CD4-positive, alpha-beta T cell treated with Interleukin-17A for 4 hours (primary cell): Measurements from ENCODE around the gene NEAT1.
"Not testable (repeated sequence)": the region's sequence is repeated elsewhere in the genome, so short reads cannot be mapped to it uniquely, and the experiment has no call there.

Experiments
- DNase-seq: peaks from one replicate; pipeline ENCODE4 v3.0.0-alpha.2; 2020; ENCODE audit warnings: mixed read lengths

NEAT1 gene

GRCh38 chr11:65454696-65455456, 32.3 kb downstream of the NEAT1 start:
- DNase-seq, result peak; percentile 84

DNA sequence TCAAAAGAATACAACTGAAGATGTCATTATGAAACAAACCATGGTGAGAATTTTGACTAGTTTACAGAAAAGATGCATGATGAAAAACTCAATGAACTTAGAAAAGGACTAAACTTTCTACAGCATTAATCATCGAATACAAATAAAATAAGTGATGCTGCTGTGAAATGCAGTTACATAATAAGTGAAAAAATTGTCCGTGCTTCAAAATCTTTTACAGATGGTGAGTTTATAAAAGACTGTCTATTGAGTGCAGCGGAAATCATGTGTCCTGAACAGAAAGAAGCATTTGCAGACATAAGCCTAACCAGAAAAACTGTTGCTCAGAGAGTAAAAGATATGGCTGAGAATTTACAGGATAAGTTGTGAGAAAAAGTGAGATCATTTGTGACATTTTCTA, 33.8 kb downstream of the NEAT1 start:
- no peak for DNase-seq

DNA sequence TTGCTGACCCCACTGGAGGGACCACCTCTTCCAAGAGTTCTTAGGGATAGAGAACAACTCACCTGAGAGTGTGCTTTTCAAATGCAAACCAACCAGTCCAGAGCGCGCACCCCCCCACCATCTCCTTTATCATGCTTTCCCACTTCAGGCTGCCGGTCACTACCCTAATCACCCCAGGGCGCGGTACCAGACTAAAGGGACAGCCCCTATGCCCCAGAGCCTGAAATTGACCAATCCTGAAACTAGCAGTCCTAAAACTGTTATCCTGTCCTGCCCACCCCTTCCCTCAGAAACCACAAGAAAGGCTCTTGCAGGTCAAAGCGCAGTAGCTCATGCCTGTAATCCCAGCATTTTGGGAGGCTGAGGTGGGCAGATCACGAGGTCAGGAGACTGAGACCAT, 37.0 kb downstream of the NEAT1 start:
- DNase-seq, result no peak

GRCh38 chr11:65465471-65465870, 42.9 kb downstream of the NEAT1 start:
- not testable (repeated sequence) for DNase-seq

GRCh38 chr11:65467306-65467705, 44.7 kb downstream of the NEAT1 start:
- DNase-seq, result not testable (repeated sequence)

DNA sequence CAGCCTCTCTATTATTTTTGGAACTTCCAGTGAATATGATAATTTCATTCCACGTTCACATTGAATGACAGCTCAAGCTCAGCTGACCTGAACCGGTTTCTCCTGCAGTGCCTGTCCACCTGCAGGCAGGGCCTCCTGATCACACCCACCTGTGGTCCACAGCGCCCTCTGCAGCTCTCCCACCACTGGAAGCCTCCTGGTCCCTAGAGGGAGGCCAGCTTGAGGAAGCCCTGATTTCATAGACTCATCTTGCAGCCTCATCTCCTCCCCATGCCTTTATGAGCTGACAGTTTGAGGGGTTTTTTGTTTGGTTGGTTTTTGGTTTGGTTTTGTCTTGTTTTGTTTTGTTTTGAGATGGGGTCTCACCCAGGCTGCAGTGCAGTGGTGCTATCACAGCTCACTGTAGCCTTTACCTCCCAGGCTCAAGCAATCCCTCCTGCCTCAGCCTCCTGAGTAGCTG, 46.3 kb downstream of the NEAT1 start:
- peak; percentile 79 for DNase-seq

DNA sequence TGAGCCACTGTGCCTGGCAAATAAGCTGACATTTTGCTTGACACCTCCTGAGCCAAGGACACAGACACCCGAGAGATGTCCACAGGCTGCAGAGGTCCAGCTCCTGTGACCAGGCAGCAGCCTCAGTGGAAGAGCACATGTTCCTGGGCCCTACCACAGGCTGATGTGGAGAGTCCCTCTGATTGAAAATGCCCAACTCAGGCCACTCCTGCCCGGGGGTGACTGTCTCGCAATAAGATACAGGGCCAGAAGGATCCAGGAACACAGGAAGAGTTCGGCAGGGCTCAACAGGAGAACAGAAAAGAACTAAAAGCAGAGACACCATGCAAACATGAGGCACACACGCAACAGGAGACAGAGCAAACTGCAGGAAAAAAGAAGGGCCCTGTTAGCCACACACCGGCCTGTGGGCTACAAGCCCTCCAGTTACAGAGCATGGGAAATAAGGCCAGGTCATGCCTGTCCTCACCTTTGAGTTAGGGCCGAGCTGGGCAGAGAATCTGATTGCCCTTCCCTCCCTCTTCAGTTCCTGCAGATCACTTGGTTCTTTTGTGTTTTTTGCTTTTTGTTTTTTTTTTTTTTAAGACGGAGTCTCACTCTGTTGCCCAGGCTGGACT, 47.9 kb downstream of the NEAT1 start:
- no peak for DNase-seq

DNA sequence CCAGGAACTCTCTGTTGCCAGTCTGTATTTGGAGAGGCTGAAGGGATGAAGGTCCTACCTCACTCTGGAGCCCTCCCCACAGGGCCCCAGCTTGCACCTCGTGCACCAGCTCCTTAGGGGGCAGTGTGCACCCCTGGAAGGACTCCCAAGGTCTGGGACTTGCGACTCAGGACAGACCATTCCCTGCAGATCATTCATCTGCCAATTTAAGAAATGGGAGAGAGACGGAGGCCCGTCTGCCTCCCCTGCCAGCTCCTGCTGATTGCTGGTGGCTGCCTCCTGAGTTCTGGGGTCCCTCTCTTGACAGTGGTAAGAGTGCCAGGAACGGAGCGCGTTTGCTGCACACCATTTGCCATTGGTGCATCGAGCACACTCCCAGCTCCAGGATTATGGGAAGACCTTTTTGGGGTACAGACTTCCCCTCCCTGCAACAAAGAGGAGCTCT, 48.9 kb downstream of the NEAT1 start:
- DNase-seq, result peak; percentile 32

DNA sequence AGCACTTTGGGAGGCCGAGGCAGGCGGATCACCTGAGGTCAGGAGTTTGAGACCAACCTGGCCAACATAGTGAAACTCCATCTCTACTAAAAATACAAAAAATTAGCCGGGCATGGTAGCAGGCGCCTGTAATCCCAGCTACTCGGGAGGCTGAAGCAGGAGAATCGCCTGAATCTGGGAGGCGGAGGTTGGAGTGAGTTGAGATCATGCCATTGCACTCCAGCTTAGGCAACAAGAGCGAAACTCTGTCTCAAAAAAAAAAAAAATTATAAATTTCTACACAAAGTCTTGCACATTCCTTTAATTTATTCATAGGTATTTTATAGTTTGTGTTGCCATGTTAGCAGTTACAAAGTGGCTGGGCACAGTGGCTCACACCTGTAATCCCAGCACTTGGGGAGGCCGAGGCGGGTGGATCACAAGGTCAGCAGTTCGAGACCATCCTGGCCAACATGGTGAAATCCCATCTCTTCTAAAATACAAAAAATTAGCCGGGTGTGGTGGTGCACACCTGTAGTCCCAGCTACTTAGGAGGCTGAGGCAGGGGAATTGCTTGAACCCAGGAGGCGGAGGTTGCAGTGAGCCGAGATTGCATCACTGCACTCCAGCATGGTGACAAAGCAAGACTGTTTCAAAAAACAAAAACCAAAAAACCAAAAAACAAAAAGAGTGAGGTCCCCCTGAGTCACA, 50.1 kb downstream of the NEAT1 start:
- not testable (repeated sequence) for DNase-seq

DNA sequence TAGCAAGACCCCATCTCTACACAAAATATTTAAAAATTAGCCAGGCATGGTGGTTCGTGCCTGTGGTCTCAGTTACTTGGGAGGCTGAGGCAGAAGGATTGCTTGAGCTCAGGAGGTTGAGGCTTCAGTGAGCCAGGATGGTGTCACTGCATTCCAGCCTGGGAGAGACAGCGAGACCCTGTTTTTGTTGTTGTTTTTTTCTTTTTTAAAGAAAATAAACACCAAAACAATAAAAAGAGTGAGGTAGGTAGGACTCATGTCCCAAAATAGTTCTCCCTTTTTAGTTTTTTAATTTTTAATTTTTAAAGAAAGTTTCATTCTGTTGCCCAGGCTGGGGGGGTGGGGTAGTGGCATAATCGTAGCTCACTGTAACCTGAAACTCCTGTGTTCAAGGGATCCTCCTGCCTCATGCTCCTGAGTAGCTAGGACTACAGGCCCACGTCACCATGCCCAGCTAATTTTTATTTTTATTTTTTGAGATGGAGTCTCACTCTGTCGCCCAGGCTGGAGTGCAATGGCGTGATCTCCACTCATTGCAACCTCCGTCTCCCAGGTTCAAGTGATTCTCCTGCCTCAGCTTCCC, 50.8 kb downstream of the NEAT1 start:
- no peak for DNase-seq

DNA sequence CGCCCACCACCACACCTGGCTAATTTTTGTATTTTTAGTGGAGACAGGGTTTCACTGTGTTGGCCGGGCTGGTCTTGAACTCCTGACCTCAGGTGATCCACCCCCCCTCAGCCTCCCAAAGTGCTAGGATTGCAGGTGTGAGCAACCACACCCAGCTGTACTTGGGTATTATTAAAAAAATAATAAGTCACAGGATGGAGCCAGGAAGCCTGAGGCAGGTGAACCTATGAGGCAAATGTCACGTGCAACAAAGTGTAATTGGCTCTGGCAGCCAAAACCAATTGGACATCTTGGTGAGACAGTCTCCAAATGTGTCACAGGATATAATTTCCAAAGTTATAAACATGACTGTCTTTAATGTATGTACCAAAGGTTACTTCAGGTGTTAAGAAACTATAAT, 52.3 kb downstream of the NEAT1 start:
- DNase-seq, result no peak

DNA sequence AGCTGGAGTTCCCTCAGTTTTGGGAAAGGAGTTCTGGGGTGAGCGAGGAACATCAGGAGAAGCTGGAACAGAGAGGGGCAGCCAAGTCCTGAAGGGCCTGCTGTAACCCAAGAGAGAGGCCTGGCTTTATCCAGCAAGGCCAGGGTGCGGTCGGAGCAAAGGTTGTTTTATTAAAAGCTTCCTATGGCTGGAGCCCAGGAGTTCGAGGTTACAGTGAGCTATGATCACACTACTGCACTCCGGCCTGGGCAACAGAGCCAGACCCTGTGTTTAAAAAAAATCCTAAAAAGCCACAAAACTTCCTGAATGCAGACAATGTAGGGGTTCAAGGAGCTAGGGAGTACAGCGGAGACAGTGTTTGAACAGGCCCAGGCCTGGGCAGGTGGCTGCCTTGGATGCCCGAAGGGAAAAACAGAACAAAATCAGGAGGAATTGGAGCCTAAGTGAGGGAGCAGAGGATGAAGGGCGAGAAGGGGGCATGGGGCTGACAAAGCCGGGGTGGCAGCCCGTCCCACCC, 54.1 kb downstream of the NEAT1 start:
- DNase-seq, result no peak

DNA sequence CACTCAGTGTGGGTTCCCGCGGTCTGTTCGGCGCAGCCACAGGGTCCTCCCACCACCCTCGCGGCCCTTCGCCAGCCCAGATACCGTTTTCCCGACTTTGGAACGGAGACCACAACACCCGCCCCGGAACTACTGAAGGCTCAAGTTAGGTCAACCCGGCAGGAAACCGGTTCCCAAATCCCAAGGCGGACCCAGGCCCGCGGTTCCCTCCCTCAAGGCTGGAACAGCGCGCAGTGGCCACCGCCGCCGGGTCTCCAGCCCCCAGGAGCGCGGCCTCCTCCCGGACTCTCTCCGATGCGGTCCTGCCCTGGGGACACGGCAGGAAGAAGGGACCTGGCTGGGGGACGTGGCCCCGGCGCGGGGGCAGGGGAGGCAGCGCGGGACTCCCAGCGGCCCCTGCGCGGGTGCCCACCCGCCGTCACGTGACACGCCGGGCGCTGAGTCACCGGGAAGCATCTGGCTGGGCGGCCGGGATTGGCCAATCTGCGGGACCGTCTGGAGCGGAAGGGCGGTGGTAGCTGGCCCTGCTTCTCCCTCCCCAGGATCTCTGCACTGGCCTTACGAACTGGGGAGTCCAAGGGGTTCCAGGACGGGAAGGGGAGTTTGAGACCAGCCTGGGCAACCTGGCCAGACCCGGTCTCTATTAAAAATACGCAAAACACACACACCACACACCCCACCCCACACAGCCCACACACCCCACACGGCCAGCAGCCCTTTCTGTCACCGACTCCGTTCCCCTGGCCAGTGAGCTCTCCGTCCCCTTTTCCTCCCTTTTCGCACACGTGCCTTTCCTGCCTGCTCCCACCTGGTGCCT, 54.8 kb downstream of the NEAT1 start:
- peak; percentile 95 for DNase-seq

- no peak for DNase-seq
Measured at GRCh38 chr11:65478388-65479183, 56.0 kb downstream of the NEAT1 start.

GRCh38 chr11:65479184-65480145, 56.9 kb downstream of the NEAT1 start:
- DNase-seq, result no peak

GRCh38 chr11:65482306-65482850, 59.8 kb downstream of the NEAT1 start:
- no peak for DNase-seq

GRCh38 chr11:65485920-65486219, 63.3 kb downstream of the NEAT1 start:
- DNase-seq, result no peak

- DNase-seq, result no peak
Measured at GRCh38 chr11:65486570-65487466, 64.2 kb downstream of the NEAT1 start.
